GM12878 (cell line): Measurements from ENCODE around the gene KPTN.

Source experiments
- CBFB ChIP-seq: IDR thresholded peaks from 2 replicates; pipeline ENCODE4 v1.6.1; 2016; ENCODE audit warnings: antibody characterized with exemption, low read depth
- CREM ChIP-seq: IDR thresholded peaks from 2 replicates; pipeline ENCODE4 v1.6.1; 2014; ENCODE audit warnings: antibody characterized with exemption, low read depth
- CTCF ChIP-seq, 3 experiments: IDR thresholded peaks in 2 of 3; conservative IDR thresholded peaks in 1 of 3; 2 replicates each; pipeline ENCODE4 v1.5.1; 2011; ENCODE audit warnings: low read depth in 3 of 3, low read length in 3 of 3, mild to moderate bottlenecking in 3 of 3, control low read depth in 2 of 3, moderate library complexity in 2 of 3, inconsistent platforms in 1 of 3, mixed read lengths in 1 of 3; ENCODE audit not compliant: control insufficient read depth in 2 of 3, insufficient read depth in 1 of 3; ENCODE audit errors: extremely low read depth in 1 of 3
- EP300 ChIP-seq, 2 experiments: fragments of 150-350 bp in 1 of 2; IDR thresholded peaks; 2 replicates each; pipeline ENCODE4 v1.6.1; 2011 to 2012; ENCODE audit warnings: low read depth in 2 of 2, low read length in 2 of 2, borderline replicate concordance in 1 of 2, improper control_type of control experiment in 1 of 2, inconsistent platforms in 1 of 2; ENCODE audit not compliant: control insufficient read depth in 1 of 2
- FOS ChIP-seq: IDR thresholded peaks from 3 replicates; pipeline ENCODE4 v1.6.1; 2011; ENCODE audit warnings: borderline replicate concordance; ENCODE audit not compliant: insufficient read length; ENCODE audit errors: extremely low read depth
- HCFC1 ChIP-seq: fragments of 150-350 bp; IDR thresholded peaks from 2 replicates; pipeline ENCODE4 v1.6.1; 2014; ENCODE audit warnings: low read length
- IKZF1 ChIP-seq: fragments of 450-650 bp; conservative IDR thresholded peaks from 2 replicates; pipeline ENCODE4 v1.6.1; 2017; ENCODE audit warnings: antibody characterized with exemption, mild to moderate bottlenecking
- NFIC ChIP-seq: IDR thresholded peaks from 2 replicates; pipeline ENCODE4 v1.6.1; 2012; ENCODE audit warnings: low read depth, mild to moderate bottlenecking, inconsistent platforms, low read length, moderate library complexity
- NKRF ChIP-seq: fragments of 450-650 bp; conservative IDR thresholded peaks from 2 replicates; pipeline ENCODE4 v1.6.1; 2017; ENCODE audit warnings: mild to moderate bottlenecking, moderate library complexity
- PBX3 ChIP-seq: IDR thresholded peaks from 2 replicates; pipeline ENCODE4 v1.6.1; 2011; ENCODE audit warnings: mild to moderate bottlenecking, low read depth, low read length, moderate library complexity; ENCODE audit not compliant: insufficient replicate concordance
- POLR2A ChIP-seq: IDR thresholded peaks from 2 replicates; pipeline ENCODE4 v1.6.1; 2011; ENCODE audit warnings: low read depth, mild to moderate bottlenecking, low read length
- POLR2AphosphoS5 ChIP-seq: IDR thresholded peaks from 2 replicates; pipeline ENCODE4 v1.6.1; 2011; ENCODE audit warnings: mild to moderate bottlenecking, low read length, inconsistent platforms
- SIN3A ChIP-seq: IDR thresholded peaks from 2 replicates; pipeline ENCODE4 v1.6.1; 2012; ENCODE audit warnings: low read depth, low read length, improper control_type of control experiment
- TARDBP ChIP-seq: IDR thresholded peaks from 2 replicates; pipeline ENCODE4 v1.6.1; 2016; ENCODE audit warnings: borderline replicate concordance

GRCh38 chr19:47511681-47512080 lies 27.7 kb upstream of the KPTN start:
- TF ChIP-seq HCFC1 (no peak), FOS (no peak), CBFB (no peak), CTCF (IDR thresholded peaks at IDR 0.05 in 2 of 3, conservative IDR thresholded peaks at IDR 0.05 in 1 of 3; ENCODE audit: control insufficient read depth in 2 of 3, extremely low read depth in 1 of 3, insufficient read depth in 1 of 3, low read depth in 3 of 3, low read length in 3 of 3) (no peak), NKRF (no peak), POLR2AphosphoS5 (no peak), PBX3 (no peak), NFIC (no peak), CREM (no peak), TARDBP (no peak), EP300 (IDR thresholded peaks at IDR 0.05; ENCODE audit: borderline replicate concordance in 1 of 2, control insufficient read depth in 1 of 2, low read depth in 2 of 2, low read length in 2 of 2) (no peak), POLR2A (no peak), SIN3A (no peak), IKZF1 (no peak)
